PC-9 (cell line): ENCODE measurements around the gene JMJD1C.

ENCODE experiments used
- CTCF ChIP-seq: fragments of 200-600 bp; sonication (generic); conservative IDR thresholded peaks from 2 replicates; pipeline ENCODE4 v1.6.1; 2017; ENCODE audit warnings: mixed run types, antibody characterized with exemption, mild to moderate bottlenecking, moderate library complexity
- EZH2 ChIP-seq: fragments of 200-600 bp; sonication (generic); IDR thresholded peaks from 2 replicates; pipeline ENCODE4 v1.8.0; 2017; ENCODE audit warnings: antibody characterized with exemption, low read depth

GRCh38 chr10:63219749-63220148 lies 246.0 kb downstream of the JMJD1C start:
- TF ChIP-seq CTCF (no peak), EZH2 (no peak)
